B cell (primary cell): ENCODE results near the gene PCDHGA3. TPM values are rescaled to one million over a fixed set of nuclear protein-coding genes. Genes with fewer than 3 reads are reported as not detected.

Source experiments
- ATAC-seq: fragments of 200-7000 bp; cut with Tn5 transposase; one replicate; pipeline ENCODE4 v1.10.0; 2021; ENCODE audit warnings: low read depth, mild to moderate bottlenecking, moderate number of reproducible peaks, moderate library complexity
- CTCF ChIA-PET: fragments of 350-600 bp; sonication (Branson Sonifier 250); formaldehyde crosslinking; loops from one replicate; lab custom pipeline; 2021; ENCODE audit warnings: antibody characterized with exemption, inconsistent platforms; lab: Charles Lee
- POLR2A ChIA-PET: fragments of 350-600 bp; sonication (Branson Sonifier 250); formaldehyde crosslinking; loops from one replicate; lab custom pipeline; 2021; ENCODE audit warnings: antibody characterized with exemption; lab: Charles Lee
- DNase-seq: peaks from one replicate; pipeline ENCODE4 v3.0.0; 2013
- H2AFZ ChIP-seq: 2 replicates; pipeline ENCODE4 v1.6.1; 2012; ENCODE audit warnings: mild to moderate bottlenecking, low read depth, low read length; ENCODE audit not compliant: insufficient read depth, poor library complexity, severe bottlenecking
- H3K27ac ChIP-seq, 2 donors: 1 replicate in 1 of 2; 2 replicates in 1 of 2; pipeline ENCODE4 v1.5.1; 2012 to 2013; ENCODE audit warnings: low read length in 2 of 2, mild to moderate bottlenecking in 2 of 2, moderate library complexity in 1 of 2
- H3K27me3 ChIP-seq, 4 experiments: fragments of 200-600 bp in 1 of 4; sonication (generic) in 1 of 4; replicated peaks in 1 of 4; 1 replicate in 2 of 4; 2 replicates in 2 of 4; pipeline versions ENCODE4 v1.6.1 to v1.7.0; 2013 to 2016; ENCODE audit warnings: low read length in 3 of 4, mild to moderate bottlenecking in 2 of 4, mixed read lengths in 1 of 4, moderate library complexity in 1 of 4; ENCODE audit not compliant: insufficient read depth in 4 of 4, control insufficient read depth in 3 of 4; ENCODE audit errors: control extremely low read depth in 1 of 4
- H3K36me3 ChIP-seq, 2 experiments: replicated peaks in 1 of 2; 1 replicate in 1 of 2; 2 replicates in 1 of 2; pipeline versions ENCODE4 v1.6.1 to v1.7.1; 2013; ENCODE audit warnings: low read length in 1 of 2; ENCODE audit not compliant: insufficient read depth in 2 of 2, control insufficient read depth in 1 of 2; ENCODE audit errors: control extremely low read depth in 1 of 2, extremely low read depth in 1 of 2
- H3K4me1 ChIP-seq, 2 donors: fragments of 200-600 bp in 1 of 2; sonication (generic) in 1 of 2; 1 replicate in 1 of 2; 2 replicates in 1 of 2; pipeline versions ENCODE4 v1.5.1 to v1.6.1; 2013 to 2017; ENCODE audit warnings: low read length in 2 of 2; ENCODE audit not compliant: control insufficient read depth in 2 of 2, insufficient read depth in 2 of 2
- H3K4me2 ChIP-seq: replicated peaks from 2 replicates; pipeline ENCODE3; 2012; ENCODE audit warnings: mild to moderate bottlenecking, low read depth, low read length; ENCODE audit not compliant: poor library complexity, severe bottlenecking
- H3K4me3 ChIP-seq, 5 experiments: fragments of 200-600 bp in 1 of 5; sonication (generic) in 1 of 5; 1 replicate in 3 of 5; 2 replicates in 2 of 5; pipeline versions ENCODE4 v1.5.1 to v1.7.0; 2011 to 2016; ENCODE audit warnings: low read length in 4 of 5, mild to moderate bottlenecking in 4 of 5, low read depth in 2 of 5, control low read depth in 1 of 5, moderate library complexity in 1 of 5; ENCODE audit not compliant: insufficient read depth in 1 of 5; ENCODE audit errors: control extremely low read depth in 1 of 5, extremely low read depth in 1 of 5
- H3K79me2 ChIP-seq: fragments of 200-600 bp; sonication (generic); one replicate; pipeline ENCODE4 v1.6.0; 2016; ENCODE audit warnings: low read length; ENCODE audit not compliant: control insufficient read depth, insufficient read depth
- H3K9ac ChIP-seq: fragments of 200-600 bp; sonication (generic); 2 replicates; pipeline ENCODE4 v1.6.1; 2017; ENCODE audit warnings: mild to moderate bottlenecking, low read length, moderate library complexity
- H3K9me3 ChIP-seq, 3 donors: one replicate each; pipeline versions ENCODE4 v1.6.1 to v1.7.1; 2013; ENCODE audit warnings: low read length in 2 of 3; ENCODE audit not compliant: control insufficient read depth in 2 of 3, insufficient read depth in 1 of 3; ENCODE audit errors: control extremely low read depth in 1 of 3
- H4K20me1 ChIP-seq: 2 replicates; pipeline ENCODE4 v1.6.0; 2012; ENCODE audit warnings: mild to moderate bottlenecking, low read length; ENCODE audit not compliant: insufficient read depth, control insufficient read depth, poor library complexity, severe bottlenecking
- H3K27ac Mint-ChIP-seq: one replicate; pipeline ENCODE4 v1.8.0; 2021; ENCODE audit warnings: mixed read lengths
- H3K27me3 Mint-ChIP-seq: one replicate; pipeline ENCODE4 v1.8.0; 2021; ENCODE audit warnings: mixed read lengths
- H3K4me1 Mint-ChIP-seq: one replicate; pipeline ENCODE4 v1.8.0; 2021; ENCODE audit warnings: mixed read lengths
- H3K4me3 Mint-ChIP-seq: one replicate; pipeline ENCODE4 v1.8.0; 2021; ENCODE audit warnings: mixed read lengths
- H3K9me3 Mint-ChIP-seq: one replicate; pipeline ENCODE4 v1.8.0; 2022; ENCODE audit warnings: mixed read lengths; ENCODE audit not compliant: insufficient read depth
- CTCF ChIP-seq: fragments of 200-600 bp; IDR thresholded peaks from one replicate; pipeline ENCODE4 v1.8.0; 2022; ENCODE audit warnings: antibody characterized with exemption, mild to moderate bottlenecking
- EZH2 ChIP-seq: IDR thresholded peaks from 2 replicates; pipeline ENCODE4 v1.6.1; 2012; ENCODE audit warnings: borderline replicate concordance, low read depth, mild to moderate bottlenecking, moderate library complexity, low read length; ENCODE audit not compliant: insufficient read depth, poor library complexity, severe bottlenecking
- WGBS: methylation state at CpG from one replicate; pipeline ENCODE4 v1.1.5; 2013; ENCODE audit warnings: missing lambda C conversion rate; ENCODE audit not compliant: insufficient coverage; 5-methylcytosine and 5-hydroxymethylcytosine counted together
- intact Hi-C: fragments of 100-400 bp; cut with micrococcal nuclease; formaldehyde crosslinking; loops from one replicate; pipeline ENCODE4 v1.10.0; 2022
- polyA plus RNA-seq: library from polyadenylated mRNA; depleted of rRNA; stranded (reverse); fragments of >200 nt; gene quantifications from 2 replicates; pipeline ENCODE4 v1.2.3, GENCODE V29; 2012
- total RNA-seq, 2 donors: library from RNA; stranded (reverse); fragments of 120-200 nt in 1 of 2; gene quantifications; 1 replicate in 1 of 2; 2 replicates in 1 of 2; pipeline versions ENCODE4 v1.2.3 to v1.2.4, GENCODE V29; 2013 to 2022

The PCDHGA3 gene
- total and polyA plus RNA-seq, 2 donors (not counting 1 experiment from before 2014, with no cell fraction given), result 0.10 to 0.32 TPM

- Histone ChIP-seq H3K79me2 (peaks cover 37% of the 10 kb centered on the region), H4K20me1 (no peaks in the 10 kb centered on the region), H3K4me1 (peaks cover 17 to 20% of the 10 kb centered on the region in 2 donors), H3K36me3 (peaks cover 9 to 19% of the 10 kb centered on the region in 2 experiments), H3K4me3 (peak within 1 kb of the TSS; percentile 78 to 100 (median 97)), H3K9me3 (peaks cover 22 to 60% (median 57%) of the 10 kb centered on the region in 3 donors), H3K27ac (peak within 1 kb of the TSS; percentile 95 to 96), H2AFZ (peak within 1 kb of the TSS; percentile 99), H3K4me2 (peak within 1 kb of the TSS; percentile 74), H3K9ac (peak within 1 kb of the TSS; percentile 89), H3K27me3 (no peaks in the 10 kb centered on the region)
- intact Hi-C loops, result loop anchor here (1.0 to 10.0 kb wide), 11 partner anchors 94 to 1450 kb away; partner anchors contain the start of genes ANKHD1, APBB3, ARHGAP26 and DELE1
- peak within 1 kb of the TSS; percentile 98 for H3K27ac Mint-ChIP-seq
- peaks cover 28% of the 10 kb centered on the region for H3K4me1 Mint-ChIP-seq
- peak within 1 kb of the TSS; percentile 96 for H3K4me3 Mint-ChIP-seq
- ATAC-seq (peak; percentile 90), DNase-seq (peak; percentile 96)
- ChIA-PET CTCF (interaction anchor here (0.6 to 4.4 kb wide), 30 partner anchors 9 to 700 kb away, joined by 3 to 37 read pairs (median 5); partner anchors contain the start of genes DIAPH1, FCHSD1, PCDHGA1 and PCDHGA10), POLR2A (interaction anchor here (0.5 to 1.5 kb wide), 6 partner anchors 244 to 1544 kb away, joined by 3 to 6 read pairs (median 6); partner anchors contain the start of genes ANKHD1, DIAPH1, FCHSD1 and RNF14)
- TF ChIP-seq CTCF (peak; percentile 89), EZH2 (no peak)
- peaks cover 19% of the 10 kb centered on the region for H3K9me3 Mint-ChIP-seq
- WGBS, result 3% methylated on average over 64 of the region's 67 CpGs
- no peaks in the 10 kb centered on the region for H3K27me3 Mint-ChIP-seq
Observed at GRCh38 chr5:141320225-141321169, 23.1 kb upstream of the PCDHGA3 start, which contains the start of gene TAF7. Gene TAF7, minus strand, starts transcription at chr5:141320784. Its CDS starts 740 bp downstream, at chr5:141320044.
